Measurements from ENCODE around the gene ZBTB42.

ZBTB42 gene

DNA sequence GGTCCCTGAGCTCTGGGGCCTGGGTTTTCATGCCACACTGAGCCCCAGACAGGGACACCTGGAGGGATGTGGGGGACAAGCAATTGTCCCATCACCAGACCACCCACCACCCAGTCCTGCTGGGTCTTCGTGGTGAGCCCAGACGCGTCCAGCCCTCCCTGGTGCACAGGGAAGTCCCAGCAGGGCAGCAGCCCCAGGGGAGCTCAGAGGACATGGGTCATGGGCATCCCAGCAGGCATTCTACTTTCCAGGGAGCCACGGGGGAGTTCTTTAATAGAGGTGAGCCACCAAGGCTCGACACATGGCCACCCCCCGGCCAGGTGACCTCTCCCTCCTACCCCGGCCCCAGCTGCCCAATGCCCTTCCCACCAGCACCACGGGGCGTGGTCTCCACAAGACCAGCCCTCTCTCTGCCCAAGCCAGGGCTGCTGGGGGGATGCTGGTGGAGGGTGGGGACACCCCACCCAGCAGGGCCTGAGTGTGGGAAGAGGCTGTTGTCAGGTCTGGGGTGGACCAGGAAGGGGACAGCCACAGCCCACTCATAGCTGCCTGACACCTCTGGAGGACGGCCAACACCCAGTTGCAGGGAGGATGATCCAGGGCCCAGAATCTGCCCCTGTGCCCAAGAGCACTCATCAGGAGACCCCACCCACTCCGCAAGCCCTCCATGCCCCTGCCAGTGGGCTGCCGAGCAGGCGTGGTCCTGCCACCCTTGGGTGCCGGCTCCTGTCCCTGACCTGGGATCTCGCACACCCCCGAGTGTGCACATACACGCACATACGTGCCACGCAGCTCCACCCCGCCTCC, 19.4 kb upstream of the ZBTB42 start:
- no peak overlapping the region for H3K27ac ChIP-seq
- DNase-seq (ENCODE audit: low read depth, low spot score) = no peak

DNA sequence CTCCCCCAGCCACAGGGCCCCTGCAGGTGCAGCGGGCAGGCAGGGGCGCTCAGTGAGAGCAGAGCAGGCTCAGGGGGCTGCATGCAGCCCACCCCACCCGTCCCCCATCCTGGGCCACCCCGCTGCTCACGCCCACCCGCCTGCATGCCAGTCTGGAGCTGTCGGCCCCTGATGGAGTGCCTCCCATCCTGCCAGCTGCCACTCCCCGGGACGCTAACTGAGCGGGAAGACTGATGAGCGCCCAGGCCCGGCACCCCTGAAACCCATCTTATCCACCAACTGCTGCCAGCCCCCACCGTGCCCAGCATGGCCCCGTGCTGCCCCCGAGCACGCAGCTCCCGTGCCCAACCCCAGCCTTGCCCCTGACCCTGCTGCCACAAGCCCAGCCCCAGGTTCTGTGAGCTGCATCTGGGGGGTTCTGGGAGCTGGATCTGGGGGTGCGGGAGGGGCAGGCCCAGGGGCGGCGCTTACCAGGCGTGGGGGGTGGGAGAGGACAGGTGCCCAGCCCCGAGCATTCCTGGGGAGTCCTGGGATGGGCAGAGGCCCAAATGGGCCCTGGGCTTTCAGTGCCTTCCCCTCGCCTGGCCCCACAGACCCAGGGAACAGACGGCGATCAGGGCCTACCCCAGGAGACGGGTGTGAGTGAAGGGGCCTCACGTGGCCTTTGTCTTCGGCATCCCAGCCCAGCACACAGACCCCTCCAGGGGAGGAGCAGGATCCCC, 18.7 kb upstream of the ZBTB42 start:
- no peak overlapping the region for H3K27ac ChIP-seq
- DNase-seq (ENCODE audit: low read depth, low spot score) = no peak

DNA sequence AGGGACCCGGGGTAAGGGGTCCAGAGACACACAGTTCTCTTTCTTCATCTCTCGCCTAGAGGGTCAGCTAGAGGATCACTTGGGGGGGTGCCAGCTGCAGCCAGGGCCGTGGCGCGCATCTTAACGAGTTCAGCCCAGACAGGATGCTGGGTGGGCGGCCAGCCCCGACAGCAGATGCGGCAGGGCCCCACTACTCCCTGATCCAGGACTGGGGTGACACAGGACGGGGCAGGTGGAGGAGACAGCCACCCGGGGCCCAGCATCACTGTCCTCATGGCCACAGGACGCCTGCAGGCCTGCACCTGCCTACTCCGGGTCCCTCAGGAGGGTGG, 18.1 kb upstream of the ZBTB42 start:
- no peak overlapping the region for H3K27ac ChIP-seq
- no peak for DNase-seq (ENCODE audit: low read depth, low spot score)

DNA sequence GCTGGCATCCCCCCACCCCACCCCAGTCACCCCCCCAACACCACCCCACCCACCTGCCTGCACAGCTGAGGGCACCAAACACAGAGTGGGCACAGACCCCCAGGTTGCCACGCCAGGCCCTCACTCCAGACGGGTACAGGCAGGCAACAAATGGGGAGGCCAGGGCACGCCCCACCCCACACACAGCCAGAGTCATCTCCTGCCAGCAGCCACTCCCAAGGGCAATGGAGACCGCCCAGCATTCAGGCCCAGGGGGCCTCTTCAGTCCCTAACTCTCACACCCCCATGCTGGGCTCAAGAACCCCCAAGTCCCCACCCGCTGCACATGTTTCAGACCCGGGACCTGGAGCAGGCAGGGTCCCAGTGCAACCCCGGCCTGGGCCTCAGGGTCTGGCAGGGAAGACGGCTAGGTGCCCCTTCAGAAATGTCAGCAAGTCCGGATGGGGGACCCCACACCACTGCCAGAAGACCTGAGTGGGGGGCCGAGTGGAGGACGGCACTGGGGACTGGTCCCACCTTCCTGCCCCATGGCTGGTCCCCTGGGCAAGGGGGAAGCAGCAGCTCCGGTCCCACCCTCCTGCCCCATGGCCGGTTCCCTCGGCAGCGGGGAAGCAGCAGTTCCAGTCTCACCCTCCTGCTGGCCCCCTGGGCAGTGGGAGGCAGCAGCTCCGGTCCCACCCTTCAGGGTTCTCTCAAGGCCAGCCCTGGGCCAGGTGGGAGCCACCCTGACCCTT, 17.2 kb upstream of the ZBTB42 start:
- no peak overlapping the region for H3K27ac ChIP-seq
- no peak for DNase-seq (ENCODE audit: low read depth, low spot score)

DNA sequence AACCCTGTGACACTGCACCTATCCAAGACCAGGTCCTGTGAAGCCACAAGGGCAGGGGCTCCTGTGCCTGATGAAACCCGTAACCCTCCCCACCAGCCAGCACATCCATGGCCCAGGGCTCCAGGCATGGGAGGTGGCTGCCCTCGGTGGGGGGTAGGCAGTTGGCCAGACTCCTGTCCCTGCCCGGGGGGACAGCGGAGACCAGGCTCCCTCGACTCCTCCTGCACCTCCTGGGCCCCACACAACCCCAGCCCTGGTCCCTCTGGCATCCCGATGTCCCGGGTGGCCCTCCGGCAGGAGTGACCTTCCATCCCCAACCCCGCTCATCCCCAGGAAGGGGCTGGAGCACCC, 16.7 kb upstream of the ZBTB42 start:
- H3K27ac ChIP-seq = no peak overlapping the region
- no peak for DNase-seq (ENCODE audit: low read depth, low spot score)

DNA sequence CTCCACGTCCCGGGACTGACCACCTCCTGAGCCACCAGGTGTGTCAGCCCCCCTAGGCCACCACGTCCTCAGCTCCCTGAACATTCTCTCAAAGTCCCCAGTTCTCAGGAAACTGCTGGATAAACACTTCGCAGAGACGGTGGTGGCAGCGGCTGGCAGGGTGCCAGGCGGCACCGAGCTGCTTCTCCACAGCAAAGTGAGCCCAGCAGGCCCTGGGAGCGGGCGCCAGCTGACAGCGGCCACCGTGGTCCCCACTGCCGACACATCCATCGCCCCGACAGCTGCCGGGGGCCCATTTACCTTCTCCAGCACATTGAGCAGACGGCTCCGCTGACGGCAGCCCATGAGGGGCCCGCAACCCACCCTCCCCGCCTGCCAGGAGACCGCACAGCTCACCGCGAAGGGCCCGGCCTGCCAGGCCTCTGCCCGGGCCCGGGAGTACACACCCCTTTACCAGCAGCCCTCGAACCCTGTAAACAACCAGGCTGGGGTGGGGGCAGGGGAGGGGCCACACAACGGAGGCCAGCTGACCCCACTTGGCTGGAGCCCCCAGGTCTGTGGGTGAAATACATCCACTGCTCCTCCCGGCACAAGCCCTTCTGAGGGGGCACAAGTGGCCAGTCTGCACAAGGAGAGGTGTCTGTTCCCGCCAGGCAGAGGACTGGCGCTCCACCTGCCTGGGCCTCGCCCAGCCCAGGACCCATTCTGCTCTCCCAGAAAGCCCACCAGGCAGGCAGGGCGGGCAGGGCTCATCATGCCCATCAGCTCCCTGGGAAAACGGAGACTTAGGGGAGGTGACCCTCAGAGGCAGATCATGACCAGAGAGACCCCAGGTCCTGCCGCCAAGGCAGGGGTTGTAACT, 15.8 kb upstream of the ZBTB42 start:
- no peak overlapping the region for H3K27ac ChIP-seq
- DNase-seq (ENCODE audit: low read depth, low spot score) = no peak

DNA sequence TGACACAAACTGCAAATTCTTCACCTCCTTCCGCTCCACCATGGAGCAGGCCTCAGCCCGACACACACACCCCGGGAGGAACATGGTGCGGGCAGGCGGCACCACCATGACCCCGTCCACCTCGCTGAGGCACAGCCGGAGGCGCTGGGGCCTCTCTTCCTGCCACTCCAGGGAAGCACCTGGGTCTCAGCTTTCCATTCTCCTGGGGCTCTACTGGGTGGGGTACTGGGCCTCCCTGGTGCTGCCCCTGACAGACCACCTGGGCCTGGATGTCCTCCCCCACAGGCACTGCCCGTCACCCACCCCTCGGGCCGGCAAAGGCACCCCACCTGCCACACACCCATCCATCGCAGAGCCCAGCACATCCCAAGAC, 15.2 kb upstream of the ZBTB42 start:
- H3K27ac ChIP-seq = no peak overlapping the region
- DNase-seq (ENCODE audit: low read depth, low spot score) = no peak

DNA sequence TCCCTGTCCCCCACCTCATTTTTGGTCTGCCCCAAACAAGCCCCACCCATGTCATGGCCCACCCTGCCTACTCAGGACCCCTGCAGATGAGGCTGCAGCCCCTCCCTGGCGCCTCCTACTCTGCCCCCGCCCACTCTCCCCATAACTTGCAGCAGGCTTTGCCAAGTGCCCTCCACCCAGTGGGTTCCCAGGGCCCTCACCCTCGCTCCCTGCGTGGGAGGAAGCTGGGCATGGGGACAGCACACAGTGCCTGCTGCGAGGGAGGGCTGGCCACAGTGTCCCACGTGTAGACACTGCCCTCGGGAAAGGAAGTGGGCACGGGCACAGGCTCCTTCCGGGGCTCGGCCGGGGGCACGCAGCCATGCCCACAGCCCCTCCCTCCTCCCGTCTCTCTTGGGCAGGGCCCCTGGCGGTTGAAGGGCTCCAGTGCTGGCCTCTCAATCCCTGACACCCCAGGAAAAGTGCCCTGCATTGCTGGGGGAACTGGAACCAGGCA, 14.8 kb upstream of the ZBTB42 start:
- H3K27ac ChIP-seq = no peak overlapping the region
- no peak for DNase-seq (ENCODE audit: low read depth, low spot score)

DNA sequence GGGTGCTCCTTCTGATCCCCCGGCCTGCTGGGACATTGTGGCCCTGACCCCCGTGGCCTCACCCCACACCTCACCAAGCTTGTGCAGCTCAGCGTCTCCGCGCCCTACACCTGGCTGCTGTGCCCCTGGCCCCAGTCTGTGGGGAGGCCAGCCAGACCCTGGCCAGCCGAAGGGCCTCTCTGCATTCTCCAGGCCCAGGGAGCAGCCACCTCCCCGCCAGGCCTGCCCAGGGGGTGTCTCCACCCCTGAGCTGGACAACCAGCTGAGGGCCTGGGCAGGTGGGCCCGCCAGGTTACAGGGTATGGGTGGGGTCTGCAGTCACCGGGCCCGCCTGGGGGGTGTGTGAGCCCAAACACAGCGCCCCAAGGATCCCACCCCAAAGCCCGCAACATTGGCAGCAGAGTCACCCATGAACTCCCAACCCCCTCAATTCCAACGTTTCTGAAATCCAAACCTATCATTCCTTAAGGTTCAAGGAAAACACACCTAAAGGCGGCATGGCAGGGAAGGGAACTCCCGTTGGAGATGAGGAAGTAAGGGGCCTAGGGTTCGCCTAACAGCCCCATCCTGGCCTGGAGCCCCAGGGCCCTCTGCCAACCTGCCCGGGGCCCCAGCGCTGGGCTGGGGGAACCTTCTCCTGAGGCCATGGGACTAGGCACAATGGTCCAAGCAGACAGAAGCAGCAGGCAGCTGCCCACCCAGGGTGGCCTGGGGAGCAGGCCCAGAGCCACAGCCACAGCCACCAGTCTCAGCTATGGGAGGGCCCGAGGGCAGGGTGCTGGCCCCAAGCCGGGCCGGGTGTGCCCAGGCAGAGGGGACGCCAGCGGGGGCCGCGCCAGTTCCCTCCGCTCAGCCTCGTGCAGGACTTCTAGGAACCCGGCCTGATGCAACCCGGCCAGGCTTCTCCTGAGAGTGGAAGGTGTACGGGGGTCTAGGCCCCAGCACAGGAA, 13.9 kb upstream of the ZBTB42 start:
- no peak for DNase-seq (ENCODE audit: low read depth, low spot score)
- H3K27ac ChIP-seq = no peak overlapping the region

DNA sequence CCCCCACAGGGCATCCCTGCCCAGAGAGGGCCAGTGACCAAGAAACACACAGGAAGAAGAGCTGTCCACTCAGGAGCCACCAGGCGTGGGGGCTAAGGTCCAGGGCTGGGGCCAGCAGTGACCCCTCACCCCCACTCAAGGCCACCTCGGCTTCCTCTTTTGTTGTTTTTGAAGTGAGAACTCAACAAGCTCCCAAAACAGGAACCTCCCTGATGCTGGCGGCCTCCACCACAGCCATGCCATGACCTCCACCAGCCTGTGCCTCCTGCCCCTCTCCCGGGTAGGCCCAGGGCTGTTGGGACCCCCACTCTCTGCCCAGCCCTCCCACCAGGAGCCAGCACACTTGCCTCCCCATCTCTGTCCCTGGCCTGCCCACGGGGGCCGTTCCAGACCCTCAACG, 13.2 kb upstream of the ZBTB42 start:
- DNase-seq (ENCODE audit: low read depth, low spot score) = no peak

DNA sequence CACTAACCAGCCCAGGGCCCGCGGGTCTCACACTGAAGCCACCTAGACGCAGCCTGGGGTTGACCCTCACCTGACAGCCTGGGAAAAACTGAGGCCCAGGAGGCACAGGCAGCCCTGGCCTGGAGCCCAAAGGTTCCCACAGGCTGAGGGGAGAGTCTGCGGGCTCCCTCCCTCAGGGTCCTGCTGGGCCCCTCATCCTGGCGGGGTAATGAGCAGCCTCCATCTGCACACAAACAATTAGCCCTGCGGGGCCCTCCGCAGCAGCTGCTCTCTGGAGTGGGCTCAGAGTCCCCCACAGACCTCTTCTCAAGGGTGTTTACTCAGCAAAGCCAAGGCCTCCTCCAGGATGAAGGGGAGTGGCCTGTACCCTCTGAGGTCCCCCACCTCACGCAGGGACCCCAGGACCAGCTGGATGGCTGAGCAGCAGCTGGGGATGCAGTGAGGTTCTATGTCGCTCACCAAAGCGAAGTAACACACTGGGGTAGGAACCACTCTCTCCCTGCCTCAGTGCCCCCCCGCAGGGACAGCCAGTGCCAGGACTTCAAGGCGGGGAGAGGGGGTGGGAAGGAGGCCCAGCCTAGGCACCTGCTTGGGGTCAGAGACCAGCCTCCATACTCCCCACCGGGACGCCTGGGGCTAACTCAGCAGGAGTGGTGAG, 12.6 kb upstream of the ZBTB42 start:
- no peak overlapping the region for H3K27ac ChIP-seq
- no peak for DNase-seq (ENCODE audit: low read depth, low spot score)

More for the DNA sequence above, 13.2 kb upstream of the ZBTB42 start:
- no peak overlapping the region for H3K27ac ChIP-seq

DNA sequence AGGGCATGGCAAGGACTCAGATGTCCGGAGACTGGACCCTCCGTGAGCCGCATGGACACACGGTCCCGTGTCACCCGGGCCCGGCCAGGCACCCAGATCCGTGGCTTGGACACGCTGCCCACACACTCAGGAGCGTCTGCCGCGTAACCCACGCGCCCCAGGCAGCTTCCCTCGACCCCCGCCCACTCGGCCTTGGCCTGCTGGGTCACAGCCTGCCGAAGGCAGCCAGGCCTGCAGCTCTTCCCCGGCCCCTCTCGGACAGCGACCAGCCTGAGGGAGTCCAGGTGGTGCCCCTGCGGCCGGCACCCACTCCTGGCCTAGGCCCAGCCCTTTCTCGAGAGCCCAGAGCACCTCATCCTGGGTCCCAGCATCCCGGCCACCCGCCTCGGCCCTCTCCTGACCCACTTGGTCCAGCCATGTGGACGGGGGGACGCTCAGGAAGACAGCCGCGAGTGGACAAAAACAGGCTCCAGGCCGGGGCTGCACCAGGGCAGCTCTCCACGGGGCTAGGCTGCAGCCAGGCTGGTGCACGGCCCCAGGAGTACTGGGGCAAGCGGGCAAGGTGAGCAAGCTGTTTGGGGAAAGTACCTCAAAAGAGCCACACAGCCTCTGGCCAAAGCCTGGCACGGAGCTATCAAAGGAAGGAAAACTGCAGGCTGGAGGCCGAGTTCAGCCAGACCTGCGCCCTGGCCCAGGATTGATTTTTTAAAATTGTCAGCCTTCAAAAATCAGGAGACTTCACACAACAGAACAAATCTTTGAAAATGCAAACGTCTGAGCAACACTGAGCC, 11.8 kb upstream of the ZBTB42 start:
- H3K27ac ChIP-seq = no peak overlapping the region
- DNase-seq (ENCODE audit: low read depth, low spot score) = no peak

DNA sequence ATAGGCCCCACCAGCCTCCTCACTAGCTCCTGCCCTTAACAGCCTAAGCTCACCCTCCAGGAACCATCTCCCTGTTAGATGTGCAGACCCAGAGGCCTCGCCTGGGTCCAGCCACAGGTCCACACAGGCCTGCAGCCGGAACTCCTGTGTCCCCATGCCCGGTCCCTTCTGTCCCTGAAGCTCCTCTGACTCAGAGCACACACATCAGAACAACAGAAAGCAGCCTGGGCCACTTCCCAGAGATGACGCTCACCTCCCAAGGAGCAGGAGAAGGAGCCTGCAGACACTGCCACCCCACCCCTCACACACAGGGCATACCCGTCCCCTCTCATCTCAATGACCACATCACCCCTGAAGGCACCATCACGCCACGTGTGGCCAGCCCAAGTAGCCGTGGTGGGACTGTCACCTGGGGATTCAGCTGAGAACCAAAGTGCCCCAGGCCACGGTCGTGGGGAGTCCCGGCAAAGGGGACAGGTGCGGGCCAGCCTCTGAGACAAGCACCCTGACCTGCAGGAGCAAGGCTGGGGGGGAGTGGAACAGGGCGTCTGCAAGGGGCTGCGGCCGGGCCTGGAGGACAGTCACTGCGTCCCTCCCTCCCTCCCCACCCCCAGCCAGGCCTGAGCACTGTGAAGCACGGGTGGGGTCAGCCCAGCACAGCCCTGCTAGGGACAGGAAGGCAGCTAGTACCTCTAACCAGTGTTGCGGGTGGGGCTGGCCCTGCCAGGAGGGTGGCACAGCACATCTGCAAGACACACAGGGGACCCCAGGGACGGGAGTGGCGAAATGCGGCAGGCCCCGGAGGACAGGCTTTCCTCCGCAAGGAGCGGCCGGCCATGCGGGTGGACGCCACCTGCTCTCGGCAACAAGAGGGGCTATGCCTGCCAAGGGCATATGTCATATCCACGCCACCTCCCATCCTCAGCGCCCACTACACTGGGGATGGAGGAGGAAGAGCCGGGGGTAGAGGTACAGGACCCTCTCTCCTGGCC, 10.9 kb upstream of the ZBTB42 start:
- H3K27ac ChIP-seq = no peak overlapping the region
- DNase-seq (ENCODE audit: low read depth, low spot score) = no peak

DNA sequence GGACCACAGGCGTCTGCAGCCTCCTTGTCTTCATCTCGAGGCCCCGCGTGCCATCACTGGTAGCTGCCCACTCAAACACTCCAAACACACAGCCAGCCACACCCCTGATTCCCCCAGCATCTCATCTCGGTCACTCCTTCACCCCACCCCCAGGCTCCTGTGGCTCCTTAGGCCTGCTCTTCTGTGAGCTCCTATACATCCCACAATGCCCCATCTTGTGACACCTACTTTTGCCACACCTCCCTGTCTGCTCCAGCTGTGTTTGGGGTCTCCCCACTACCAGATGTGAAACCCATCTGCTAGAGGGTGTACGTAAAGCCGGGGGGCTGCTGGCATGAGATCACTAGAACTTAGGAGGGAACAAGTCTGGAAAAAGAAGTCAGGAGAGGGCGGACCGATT, 9.5 kb upstream of the ZBTB42 start:
- no peak for DNase-seq (ENCODE audit: low read depth, low spot score)
- H3K27ac ChIP-seq = no peak overlapping the region

DNA sequence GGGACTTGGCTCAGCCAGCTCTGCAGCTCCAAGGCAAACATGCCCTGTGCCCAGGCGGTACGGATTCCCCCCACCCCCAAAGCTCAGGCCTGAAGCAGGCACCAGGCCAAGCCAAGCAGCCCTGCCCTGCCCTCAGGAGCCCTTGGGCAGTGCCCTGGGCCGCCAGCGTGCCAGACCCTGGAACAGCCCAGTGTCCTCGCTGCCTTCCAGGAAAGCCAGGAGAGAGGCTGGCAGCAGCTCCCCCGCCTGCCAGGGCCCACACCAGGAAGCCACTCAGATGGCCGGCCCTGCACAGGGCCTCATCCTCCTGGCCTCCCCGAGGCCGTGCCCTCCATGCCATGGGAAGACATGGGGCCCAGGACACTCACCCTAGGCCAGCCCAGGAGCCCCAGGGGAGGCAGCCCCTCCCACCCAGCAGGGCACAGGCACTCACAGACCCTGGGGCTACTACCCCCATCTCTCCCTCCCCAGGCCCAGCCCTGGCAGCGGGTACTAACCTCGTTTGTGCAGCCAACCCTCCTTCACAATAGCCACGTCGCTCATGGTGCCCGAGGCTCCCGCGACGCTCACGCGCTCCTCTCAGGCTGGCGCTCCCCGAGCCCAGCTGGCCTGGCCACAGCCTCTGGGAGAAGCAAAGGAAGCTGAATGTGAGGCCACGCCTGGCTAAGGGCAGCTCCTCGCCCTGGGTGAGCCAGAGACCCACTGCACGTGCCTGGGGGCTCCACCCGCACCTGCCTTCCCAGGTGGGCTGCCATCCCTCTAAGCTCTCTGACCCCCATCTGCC, 8.6 kb upstream of the ZBTB42 start:
- no peak overlapping the region for H3K27ac ChIP-seq
- no peak for DNase-seq (ENCODE audit: low read depth, low spot score)
